NB4 (cell line): ENCODE data around the gene CTSE.

Experiments
- MYC ChIP-seq: IDR thresholded peaks from 2 replicates; pipeline ENCODE4 v1.6.1; 2011; ENCODE audit warnings: low read depth, low read length
- POLR2A ChIP-seq: IDR thresholded peaks from 2 replicates; pipeline ENCODE4 v1.6.1; 2011; ENCODE audit warnings: mild to moderate bottlenecking; ENCODE audit not compliant: insufficient read length; ENCODE audit errors: extremely low read depth
- TF ChIP-seq, protein P1 (sequence below): IDR thresholded peaks from one replicate; pipeline ENCODE4 v1.5.1; 2012; ENCODE audit warnings: low read depth, low read length

DNA sequence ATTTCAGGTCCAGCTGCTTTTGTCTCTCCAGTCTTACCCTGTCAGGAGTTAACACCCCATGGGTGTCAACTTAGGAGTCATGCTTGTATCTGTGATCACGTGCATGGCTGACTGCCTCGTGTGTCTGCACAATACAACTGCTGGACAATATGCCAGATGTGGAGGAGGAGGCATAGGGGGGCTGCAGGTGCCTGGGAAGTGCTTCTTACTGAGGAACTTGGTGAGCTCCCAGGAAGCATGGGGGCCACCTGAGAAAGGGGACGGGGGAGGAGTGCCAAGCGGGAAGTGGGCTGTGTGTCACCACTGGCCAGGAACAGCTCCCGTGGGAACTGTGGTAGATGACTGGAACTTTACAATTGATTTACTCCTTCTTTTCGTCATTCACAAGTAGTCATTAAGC lies 38.8 kb upstream of the CTSE start:
- TF ChIP-seq, protein P1, sequence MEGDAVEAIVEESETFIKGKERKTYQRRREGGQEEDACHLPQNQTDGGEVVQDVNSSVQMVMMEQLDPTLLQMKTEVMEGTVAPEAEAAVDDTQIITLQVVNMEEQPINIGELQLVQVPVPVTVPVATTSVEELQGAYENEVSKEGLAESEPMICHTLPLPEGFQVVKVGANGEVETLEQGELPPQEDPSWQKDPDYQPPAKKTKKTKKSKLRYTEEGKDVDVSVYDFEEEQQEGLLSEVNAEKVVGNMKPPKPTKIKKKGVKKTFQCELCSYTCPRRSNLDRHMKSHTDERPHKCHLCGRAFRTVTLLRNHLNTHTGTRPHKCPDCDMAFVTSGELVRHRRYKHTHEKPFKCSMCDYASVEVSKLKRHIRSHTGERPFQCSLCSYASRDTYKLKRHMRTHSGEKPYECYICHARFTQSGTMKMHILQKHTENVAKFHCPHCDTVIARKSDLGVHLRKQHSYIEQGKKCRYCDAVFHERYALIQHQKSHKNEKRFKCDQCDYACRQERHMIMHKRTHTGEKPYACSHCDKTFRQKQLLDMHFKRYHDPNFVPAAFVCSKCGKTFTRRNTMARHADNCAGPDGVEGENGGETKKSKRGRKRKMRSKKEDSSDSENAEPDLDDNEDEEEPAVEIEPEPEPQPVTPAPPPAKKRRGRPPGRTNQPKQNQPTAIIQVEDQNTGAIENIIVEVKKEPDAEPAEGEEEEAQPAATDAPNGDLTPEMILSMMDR = no peak
- TF ChIP-seq POLR2A = no peak
- TF ChIP-seq MYC = no peak
